Mononuclear cell (primary cell): ENCODE data around the gene RAB6A. TPM values are rescaled to one million over a fixed set of nuclear protein-coding genes. Genes with fewer than 3 reads are reported as not detected.

Experiments used
- H3K27me3 ChIP-seq: 2 replicates; pipeline ENCODE4 v1.6.0; 2011; ENCODE audit warnings: low read length, control low read depth; ENCODE audit not compliant: insufficient read depth
- H3K4me1 ChIP-seq: 2 replicates; pipeline ENCODE4 v1.5.1; 2011; ENCODE audit warnings: mild to moderate bottlenecking, low read length, control low read depth; ENCODE audit not compliant: insufficient read depth
- H3K4me3 ChIP-seq: 2 replicates; pipeline ENCODE4 v1.5.1; 2011; ENCODE audit warnings: mild to moderate bottlenecking, low read length, moderate library complexity
- H3K9me3 ChIP-seq: 2 replicates; pipeline ENCODE4 v1.5.1; 2011; ENCODE audit warnings: low read depth, mild to moderate bottlenecking, control low read depth, low read length
- total RNA-seq: library from RNA; depleted of rRNA; stranded (reverse); fragments of >200 nt; gene quantifications from one replicate; pipeline ENCODE4 v1.2.3, GENCODE V29; 2012

The RAB6A gene
- total RNA-seq, 1 donor = 85.2 TPM

GRCh38 chr11:73645972-73646631 is 114.8 kb downstream of the RAB6A start, which contains the start of gene PLEKHB1:
Gene PLEKHB1, plus strand, starts transcription at chr11:73646581. Its CDS starts 28 bp downstream, at chr11:73646609.
- peaks cover 22% of the 10 kb centered on the region for H3K4me1 ChIP-seq
- no peak within 1 kb of the TSS for H3K4me3 ChIP-seq
- no peaks in the 10 kb centered on the region for H3K9me3 ChIP-seq
- H3K27me3 ChIP-seq = no peaks in the 10 kb centered on the region

- Histone ChIP-seq H3K9me3 (no peaks in the 10 kb centered on the region), H3K4me3 (no peak overlapping the region), H3K27me3 (no peaks in the 10 kb centered on the region), H3K4me1 (peaks cover 22% of the 10 kb centered on the region)
Observed at GRCh38 chr11:73645121-73645969, 115.5 kb downstream of the RAB6A start.

- H3K4me3 ChIP-seq = no peak overlapping the region
- H3K27me3 ChIP-seq = no peaks in the 10 kb centered on the region
- H3K4me1 ChIP-seq = peaks cover 10% of the 10 kb centered on the region
- no peaks in the 10 kb centered on the region for H3K9me3 ChIP-seq
Observed at GRCh38 chr11:73641668-73642067, 119.2 kb downstream of the RAB6A start.

- Histone ChIP-seq H3K4me1 (peaks cover 6% of the 10 kb centered on the region), H3K27me3 (no peaks in the 10 kb centered on the region), H3K9me3 (no peaks in the 10 kb centered on the region), H3K4me3 (no peak overlapping the region)
Observed at GRCh38 chr11:73640592-73640991, 120.3 kb downstream of the RAB6A start.

- Histone ChIP-seq H3K9me3 (no peaks in the 10 kb centered on the region), H3K4me1 (no peaks in the 10 kb centered on the region)
Observed at GRCh38 chr11:73637012-73637411, 123.9 kb downstream of the RAB6A start.

GRCh38 chr11:73636249-73636648 is 124.6 kb downstream of the RAB6A start:
- H3K27me3 ChIP-seq = no peaks in the 10 kb centered on the region
- no peaks in the 10 kb centered on the region for H3K4me1 ChIP-seq
- H3K4me3 ChIP-seq = no peak overlapping the region
- H3K9me3 ChIP-seq = no peaks in the 10 kb centered on the region

More at GRCh38 chr11:73637012-73637411, 123.9 kb downstream of the RAB6A start:
- Histone ChIP-seq H3K4me3 (no peak overlapping the region), H3K27me3 (no peaks in the 10 kb centered on the region)

- H3K27me3 ChIP-seq = no peaks in the 10 kb centered on the region
- no peaks in the 10 kb centered on the region for H3K4me1 ChIP-seq
- no peak overlapping the region for H3K4me3 ChIP-seq
- no peaks in the 10 kb centered on the region for H3K9me3 ChIP-seq
Observed at GRCh38 chr11:73635721-73636120, 125.2 kb downstream of the RAB6A start.

GRCh38 chr11:73633999-73634398 is 126.9 kb downstream of the RAB6A start:
- Histone ChIP-seq H3K4me1 (no peaks in the 10 kb centered on the region), H3K27me3 (no peaks in the 10 kb centered on the region), H3K9me3 (no peaks in the 10 kb centered on the region), H3K4me3 (no peak overlapping the region)

- Histone ChIP-seq H3K27me3 (no peaks in the 10 kb centered on the region), H3K4me1 (no peaks in the 10 kb centered on the region), H3K4me3 (no peak overlapping the region), H3K9me3 (no peaks in the 10 kb centered on the region)
Observed at GRCh38 chr11:73632996-73633395, 127.9 kb downstream of the RAB6A start.

GRCh38 chr11:73629907-73630306 is 131.0 kb downstream of the RAB6A start:
- Histone ChIP-seq H3K9me3 (no peaks in the 10 kb centered on the region), H3K27me3 (no peaks in the 10 kb centered on the region), H3K4me3 (no peak overlapping the region), H3K4me1 (peaks cover 11% of the 10 kb centered on the region)

- H3K4me3 ChIP-seq = no peak overlapping the region
- H3K27me3 ChIP-seq = no peaks in the 10 kb centered on the region
- H3K9me3 ChIP-seq = no peaks in the 10 kb centered on the region
- peaks cover 40% of the 10 kb centered on the region for H3K4me1 ChIP-seq
Observed at GRCh38 chr11:73625696-73626318, 135.1 kb downstream of the RAB6A start.

Other genes with a start within 250 kb of the RAB6A start
- gene FAM168A, start 163.0 kb downstream of the RAB6A start, total RNA-seq = 13.2 TPM
- gene PLEKHB1, start 114.5 kb downstream of the RAB6A start, total RNA-seq = 15.3 TPM
- gene MRPL48, start 26.8 kb upstream of the RAB6A start, total RNA-seq = 8.9 TPM
- 15.6 TPM for gene COA4, start 115.8 kb upstream of the RAB6A start, total RNA-seq
- 4.0 TPM for gene PAAF1, start 115.9 kb upstream of the RAB6A start, total RNA-seq
- not detected for gene DNAJB13, start 190.0 kb upstream of the RAB6A start, total RNA-seq
- 68.7 TPM for gene UCP2, start 221.8 kb upstream of the RAB6A start, total RNA-seq
- 1.7 TPM for gene UCP3, start 248.0 kb upstream of the RAB6A start, total RNA-seq